Neural progenitor cell (in vitro differentiated cells): ENCODE data around the gene NUMB. TPM values are rescaled to one million over a fixed set of nuclear protein-coding genes. Genes with fewer than 3 reads are reported as not detected.
"Not testable (repeated sequence)": the region's sequence is repeated elsewhere in the genome, so short reads cannot be mapped to it uniquely, and the experiment has no call there.

Experiments
- DNase-seq: peaks from one replicate; pipeline ENCODE4 v3.0.0-alpha.2; 2016; ENCODE audit warnings: low spot score
- H2AFZ ChIP-seq: fragments of 200-600 bp; sonication (generic); replicated peaks from 2 replicates; pipeline ENCODE4 v1.6.1; 2016; ENCODE audit warnings: antibody characterized with exemption
- H3F3A ChIP-seq: fragments of 200-600 bp; sonication (generic); 2 replicates; pipeline ENCODE4 v1.6.1; 2016; ENCODE audit warnings: antibody characterized with exemption, low read depth
- H3K27ac ChIP-seq: fragments of 200-600 bp; sonication (generic); 2 replicates; pipeline ENCODE4 v1.5.1; 2016; ENCODE audit warnings: mild to moderate bottlenecking
- H3K27me3 ChIP-seq: fragments of 200-600 bp; sonication (generic); 2 replicates; pipeline ENCODE4 v1.6.1; 2016; ENCODE audit warnings: mild to moderate bottlenecking, moderate library complexity
- H3K36me3 ChIP-seq: fragments of 200-600 bp; sonication (generic); 2 replicates; pipeline ENCODE4 v1.5.1; 2016
- H3K4me1 ChIP-seq: fragments of 200-600 bp; sonication (generic); 2 replicates; pipeline ENCODE4 v1.6.1; 2016; ENCODE audit warnings: mixed run types
- H3K4me2 ChIP-seq: fragments of 200-600 bp; sonication (generic); 2 replicates; pipeline ENCODE4 v1.6.1; 2016
- H3K4me3 ChIP-seq: fragments of 200-600 bp; sonication (generic); 2 replicates; pipeline ENCODE4 v1.5.1; 2016
- H3K79me2 ChIP-seq: fragments of 200-600 bp; sonication (generic); 2 replicates; pipeline ENCODE4 v1.6.1; 2016; ENCODE audit warnings: low read depth
- H3K9ac ChIP-seq: fragments of 200-600 bp; sonication (generic); 2 replicates; pipeline ENCODE4 v1.6.1; 2016
- H3K9me3 ChIP-seq: fragments of 200-600 bp; sonication (generic); 2 replicates; pipeline ENCODE4 v1.5.1; 2016; ENCODE audit warnings: low read depth
- H4K20me1 ChIP-seq: fragments of 200-600 bp; sonication (generic); 2 replicates; pipeline ENCODE4 v1.6.1; 2016; ENCODE audit warnings: low read depth
- H3K27ac Mint-ChIP-seq: 3 replicates; pipeline ENCODE4 v1.8.0; 2021; ENCODE audit warnings: mixed read lengths
- H3K27me3 Mint-ChIP-seq: 2 replicates; pipeline ENCODE4 v1.8.0; 2022; ENCODE audit warnings: low read depth, mild to moderate bottlenecking, inconsistent platforms, moderate library complexity, mixed read lengths; ENCODE audit not compliant: insufficient read depth
- H3K36me3 Mint-ChIP-seq: 3 replicates; pipeline ENCODE4 v1.8.0; 2021; ENCODE audit warnings: mixed read lengths
- H3K4me1 Mint-ChIP-seq: 3 replicates; pipeline ENCODE4 v1.8.0; 2021; ENCODE audit warnings: mixed read lengths
- H3K4me3 Mint-ChIP-seq: 3 replicates; pipeline ENCODE4 v1.8.0; 2021; ENCODE audit warnings: mild to moderate bottlenecking, moderate library complexity, mixed read lengths
- H3K9me3 Mint-ChIP-seq: 3 replicates; pipeline ENCODE4 v1.8.0; 2020; ENCODE audit warnings: mixed read lengths
- CTCF ChIP-seq: fragments of 200-600 bp; sonication (generic); IDR thresholded peaks from 2 replicates; pipeline ENCODE4 v1.5.1; 2017; ENCODE audit warnings: antibody characterized with exemption, mild to moderate bottlenecking
- EZH2 ChIP-seq: fragments of 200-600 bp; sonication (generic); IDR thresholded peaks from 2 replicates; pipeline ENCODE4 v1.6.1; 2017; ENCODE audit warnings: antibody characterized with exemption, mild to moderate bottlenecking, moderate library complexity
- EZH2phosphoT487 ChIP-seq: fragments of 200-600 bp; sonication (generic); IDR thresholded peaks from 2 replicates; pipeline ENCODE4 v1.6.1; 2017; ENCODE audit warnings: antibody characterized with exemption
- total RNA-seq: library from RNA; depleted of rRNA; stranded (reverse); fragments of >200 nt; gene quantifications from 2 replicates; pipeline ENCODE4 v1.2.3, GENCODE V29; 2015; ENCODE audit warnings: low replicate concordance

The NUMB gene
- total RNA-seq, 1 donor from 2014 or later, result 37.2 TPM

GRCh38 chr14:73386342-73386741 lies 72.0 kb downstream of the NUMB start:
- Mint-ChIP-seq H3K4me1 (no peaks in the 10 kb centered on the region), H3K36me3 (peaks cover 23% of the 10 kb centered on the region), H3K27me3 (peaks cover 2% of the 10 kb centered on the region), H3K27ac (no peak overlapping the region), H3K9me3 (peaks cover 27% of the 10 kb centered on the region), H3K4me3 (no peak overlapping the region)
- Histone ChIP-seq H3K4me2 (no peak overlapping the region), H4K20me1 (no peaks in the 10 kb centered on the region), H3K27ac (no peak overlapping the region), H3K79me2 (peaks cover 16% of the 10 kb centered on the region), H3K4me3 (no peak overlapping the region), H2AFZ (no peak overlapping the region), H3K36me3 (no peaks in the 10 kb centered on the region), H3K9me3 (no peaks in the 10 kb centered on the region), H3F3A (no peaks in the 10 kb centered on the region), H3K9ac (no peak overlapping the region), H3K27me3 (no peaks in the 10 kb centered on the region), H3K4me1 (no peaks in the 10 kb centered on the region)
- DNase-seq, result no peak
- TF ChIP-seq EZH2 (no peak), CTCF (no peak)

DNA sequence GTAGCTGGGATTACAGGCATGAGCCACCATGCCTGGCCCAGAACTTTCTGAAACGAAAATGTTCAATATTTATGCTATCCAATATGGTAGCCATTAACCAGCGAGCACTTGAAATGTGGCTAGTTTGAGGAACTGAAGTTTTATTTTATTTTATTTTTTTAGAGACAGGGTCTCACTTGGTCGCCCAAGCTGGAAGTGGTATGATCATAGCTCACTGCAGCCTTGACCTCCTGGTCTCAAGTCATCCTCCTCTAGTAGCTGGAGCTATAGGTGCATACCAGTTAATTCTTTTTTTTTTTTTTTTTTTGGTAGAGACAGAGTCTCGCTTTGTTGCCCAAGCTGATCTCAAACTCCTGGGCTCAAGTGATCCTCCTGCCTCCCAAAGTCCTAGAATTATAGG lies 73.3 kb downstream of the NUMB start:
- H3K9me3 Mint-ChIP-seq, result peaks cover 27% of the 10 kb centered on the region
- peaks cover 22% of the 10 kb centered on the region for H3K79me2 ChIP-seq
- not testable (repeated sequence) for H3K4me1 ChIP-seq, H3K9ac ChIP-seq, H3K4me2 ChIP-seq, H3K4me3 Mint-ChIP-seq, H3K4me3 ChIP-seq, H3K27me3 Mint-ChIP-seq, H4K20me1 ChIP-seq, H3K27ac ChIP-seq, H3K27me3 ChIP-seq, H3K36me3 ChIP-seq, DNase-seq, H3K27ac Mint-ChIP-seq, H3K9me3 ChIP-seq, H3K4me1 Mint-ChIP-seq, H3F3A ChIP-seq, H2AFZ ChIP-seq
- peaks cover 23% of the 10 kb centered on the region for H3K36me3 Mint-ChIP-seq

DNA sequence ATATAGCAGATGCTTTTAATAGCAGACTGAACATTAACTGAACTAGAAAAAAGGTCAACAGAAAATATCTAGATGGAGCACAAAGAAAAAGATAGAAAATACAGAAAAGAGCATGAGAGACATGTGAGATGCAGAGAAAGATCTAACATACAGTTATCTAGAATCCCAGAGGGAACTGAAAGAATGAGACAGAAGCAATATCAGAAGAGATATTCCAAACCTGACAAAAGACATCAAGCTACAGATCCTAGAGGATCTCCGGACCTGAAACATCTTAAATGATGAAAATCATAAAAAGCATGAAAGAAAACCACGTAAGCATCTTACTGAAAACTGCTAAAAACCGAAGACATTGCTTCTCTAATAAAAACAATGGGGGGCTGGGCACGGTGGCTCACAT lies 75.0 kb downstream of the NUMB start:
- Mint-ChIP-seq H3K36me3 (peaks cover 23% of the 10 kb centered on the region), H3K9me3 (peaks cover 27% of the 10 kb centered on the region), H3K4me1 (no peaks in the 10 kb centered on the region), H3K4me3 (no peak overlapping the region), H3K27ac (no peak overlapping the region), H3K27me3 (peaks cover 2% of the 10 kb centered on the region)
- Histone ChIP-seq H3K27ac (no peak overlapping the region), H3K9me3 (no peaks in the 10 kb centered on the region), H2AFZ (no peak overlapping the region), H3K27me3 (no peaks in the 10 kb centered on the region), H3K36me3 (no peaks in the 10 kb centered on the region), H4K20me1 (no peaks in the 10 kb centered on the region), H3K4me2 (no peak overlapping the region), H3F3A (no peaks in the 10 kb centered on the region), H3K79me2 (peaks cover 22% of the 10 kb centered on the region), H3K4me3 (no peak overlapping the region), H3K4me1 (no peaks in the 10 kb centered on the region), H3K9ac (no peak overlapping the region)
- TF ChIP-seq EZH2phosphoT487 (no peak), EZH2 (no peak), CTCF (no peak)
- no peak for DNase-seq

- Histone ChIP-seq H3K4me2 (no peak overlapping the region), H2AFZ (no peak overlapping the region), H4K20me1 (no peaks in the 10 kb centered on the region), H3K27ac (no peak overlapping the region), H3F3A (no peaks in the 10 kb centered on the region), H3K9ac (no peak overlapping the region), H3K79me2 (peaks cover 24% of the 10 kb centered on the region), H3K4me3 (no peak overlapping the region), H3K9me3 (no peaks in the 10 kb centered on the region), H3K4me1 (no peaks in the 10 kb centered on the region), H3K27me3 (no peaks in the 10 kb centered on the region), H3K36me3 (no peaks in the 10 kb centered on the region)
- no peak overlapping the region for H3K4me3 Mint-ChIP-seq
- no peaks in the 10 kb centered on the region for H3K4me1 Mint-ChIP-seq
- no peak overlapping the region for H3K27ac Mint-ChIP-seq
- peaks cover 17% of the 10 kb centered on the region for H3K36me3 Mint-ChIP-seq
- TF ChIP-seq CTCF (no peak), EZH2 (no peak), EZH2phosphoT487 (no peak)
- no peak for DNase-seq
- H3K27me3 Mint-ChIP-seq, result peaks cover 2% of the 10 kb centered on the region
- H3K9me3 Mint-ChIP-seq, result peaks cover 22% of the 10 kb centered on the region
Observed at GRCh38 chr14:73381380-73382013, 76.8 kb downstream of the NUMB start.
